KMS-11 (cell line): ENCODE data around the gene DIAPH1.

Source experiments
- H2AFZ ChIP-seq: fragments of 200-600 bp; sonication (generic); 2 replicates; pipeline ENCODE4 v1.6.1; 2016; ENCODE audit warnings: antibody characterized with exemption, mixed run types, low read depth
- H3K27ac ChIP-seq: fragments of 200-600 bp; sonication (generic); 2 replicates; pipeline ENCODE4 v1.6.1; 2016; ENCODE audit warnings: mild to moderate bottlenecking, mixed run types
- H3K27me3 ChIP-seq: fragments of 200-600 bp; sonication (generic); 2 replicates; pipeline ENCODE4 v1.6.1; 2017; ENCODE audit warnings: mild to moderate bottlenecking, low read depth, mixed run types, moderate library complexity; ENCODE audit not compliant: insufficient read depth
- H3K36me3 ChIP-seq: fragments of 200-600 bp; sonication (generic); 2 replicates; pipeline ENCODE4 v1.6.1; 2017; ENCODE audit warnings: mild to moderate bottlenecking, mixed run types; ENCODE audit not compliant: insufficient read depth
- H3K4me1 ChIP-seq: fragments of 200-600 bp; sonication (generic); 2 replicates; pipeline ENCODE4 v1.6.1; 2016; ENCODE audit warnings: mild to moderate bottlenecking, low read depth, mixed run types; ENCODE audit not compliant: poor library complexity, severe bottlenecking
- H3K4me2 ChIP-seq: fragments of 200-600 bp; sonication (generic); 2 replicates; pipeline ENCODE4 v1.7.0; 2016; ENCODE audit warnings: mild to moderate bottlenecking, mixed run types
- H3K4me3 ChIP-seq: fragments of 200-600 bp; sonication (generic); IDR thresholded peaks from 2 replicates; pipeline ENCODE4 v1.6.1; 2017; ENCODE audit warnings: low read depth, low read length, mixed read lengths; ENCODE audit not compliant: insufficient read depth
- H3K79me2 ChIP-seq: fragments of 200-600 bp; sonication (generic); 2 replicates; pipeline ENCODE4 v1.6.1; 2016; ENCODE audit warnings: low read depth, mixed run types; ENCODE audit not compliant: insufficient read depth
- H3K9ac ChIP-seq: fragments of 200-600 bp; sonication (generic); 2 replicates; pipeline ENCODE4 v1.6.1; 2016; ENCODE audit warnings: mild to moderate bottlenecking, mixed run types
- H4K20me1 ChIP-seq: fragments of 200-600 bp; sonication (generic); 2 replicates; pipeline ENCODE4 v1.6.1; 2016; ENCODE audit warnings: mild to moderate bottlenecking, mixed run types; ENCODE audit not compliant: insufficient read depth
- TF ChIP-seq, protein P1 (sequence below): fragments of 200-600 bp; sonication (generic); conservative IDR thresholded peaks from 2 replicates; pipeline ENCODE4 v1.6.1; 2017; ENCODE audit warnings: low read depth, mild to moderate bottlenecking, antibody characterized with exemption, low read length, moderate library complexity, mixed read lengths

The DIAPH1 gene

DNA sequence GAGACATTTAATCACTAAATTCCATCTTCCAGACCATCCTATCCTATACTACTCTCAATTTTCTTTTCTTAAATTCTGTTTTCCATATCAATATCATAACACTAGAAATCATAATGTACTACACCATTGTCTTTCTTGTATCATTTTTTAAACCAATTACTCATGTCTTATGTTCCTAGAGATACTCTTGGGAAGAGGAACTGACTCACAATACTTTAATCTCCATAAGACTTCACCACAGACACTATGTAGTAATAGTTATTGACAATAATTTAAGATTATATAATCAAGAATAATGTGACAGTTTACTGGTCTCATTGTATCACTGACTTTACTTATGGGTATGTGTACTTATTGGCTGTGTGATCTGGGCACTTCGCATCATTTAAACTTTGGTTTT, 86.1 kb downstream of the DIAPH1 start:
- Histone ChIP-seq H3K4me2 (no peak overlapping the region), H3K36me3 (peaks cover 5% of the 10 kb centered on the region; the same call in 1 of the 2 replicates), H2AFZ (no peak overlapping the region), H3K4me3 (no peak overlapping the region), H3K27ac (no peak overlapping the region), H4K20me1 (no peaks in the 10 kb centered on the region), H3K79me2 (no peaks in the 10 kb centered on the region), H3K27me3 (no peaks in the 10 kb centered on the region), H3K4me1 (no peaks in the 10 kb centered on the region), H3K9ac (no peak overlapping the region)
- TF ChIP-seq, protein P1, sequence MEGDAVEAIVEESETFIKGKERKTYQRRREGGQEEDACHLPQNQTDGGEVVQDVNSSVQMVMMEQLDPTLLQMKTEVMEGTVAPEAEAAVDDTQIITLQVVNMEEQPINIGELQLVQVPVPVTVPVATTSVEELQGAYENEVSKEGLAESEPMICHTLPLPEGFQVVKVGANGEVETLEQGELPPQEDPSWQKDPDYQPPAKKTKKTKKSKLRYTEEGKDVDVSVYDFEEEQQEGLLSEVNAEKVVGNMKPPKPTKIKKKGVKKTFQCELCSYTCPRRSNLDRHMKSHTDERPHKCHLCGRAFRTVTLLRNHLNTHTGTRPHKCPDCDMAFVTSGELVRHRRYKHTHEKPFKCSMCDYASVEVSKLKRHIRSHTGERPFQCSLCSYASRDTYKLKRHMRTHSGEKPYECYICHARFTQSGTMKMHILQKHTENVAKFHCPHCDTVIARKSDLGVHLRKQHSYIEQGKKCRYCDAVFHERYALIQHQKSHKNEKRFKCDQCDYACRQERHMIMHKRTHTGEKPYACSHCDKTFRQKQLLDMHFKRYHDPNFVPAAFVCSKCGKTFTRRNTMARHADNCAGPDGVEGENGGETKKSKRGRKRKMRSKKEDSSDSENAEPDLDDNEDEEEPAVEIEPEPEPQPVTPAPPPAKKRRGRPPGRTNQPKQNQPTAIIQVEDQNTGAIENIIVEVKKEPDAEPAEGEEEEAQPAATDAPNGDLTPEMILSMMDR, result no peak

DNA sequence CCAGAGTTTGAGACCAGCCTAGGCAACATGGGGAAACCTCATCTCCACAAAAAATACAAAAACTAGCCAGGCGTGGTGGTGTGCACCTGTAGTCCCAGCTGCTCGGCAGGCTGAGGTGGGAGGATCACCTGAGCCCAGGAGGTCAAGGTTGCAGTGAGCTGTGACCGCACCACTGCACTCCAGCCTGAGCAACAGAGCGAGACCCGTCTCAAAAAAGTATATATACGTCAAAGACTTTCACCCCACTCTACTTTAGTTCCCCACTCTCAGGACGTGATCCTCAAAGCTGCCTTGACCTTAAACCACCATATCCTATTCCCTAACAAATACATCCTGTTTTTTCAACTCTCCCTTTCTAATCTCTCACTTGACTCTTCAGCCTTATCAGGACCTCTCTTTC, 88.9 kb downstream of the DIAPH1 start:
- no peaks in the 10 kb centered on the region for H3K79me2 ChIP-seq
- H3K27ac ChIP-seq, result no peak overlapping the region
- H3K4me3 ChIP-seq, result no peak overlapping the region
- H3K36me3 ChIP-seq, result peaks cover 5% of the 10 kb centered on the region; the same call in 1 of the 2 replicates
- no peaks in the 10 kb centered on the region for H4K20me1 ChIP-seq
- TF ChIP-seq, protein P1, result no peak
- H3K4me1 ChIP-seq, result peaks cover 2% of the 10 kb centered on the region
- no peak overlapping the region for H2AFZ ChIP-seq
- no peaks in the 10 kb centered on the region for H3K27me3 ChIP-seq
- no peak overlapping the region for H3K9ac ChIP-seq
- no peak overlapping the region for H3K4me2 ChIP-seq

DNA sequence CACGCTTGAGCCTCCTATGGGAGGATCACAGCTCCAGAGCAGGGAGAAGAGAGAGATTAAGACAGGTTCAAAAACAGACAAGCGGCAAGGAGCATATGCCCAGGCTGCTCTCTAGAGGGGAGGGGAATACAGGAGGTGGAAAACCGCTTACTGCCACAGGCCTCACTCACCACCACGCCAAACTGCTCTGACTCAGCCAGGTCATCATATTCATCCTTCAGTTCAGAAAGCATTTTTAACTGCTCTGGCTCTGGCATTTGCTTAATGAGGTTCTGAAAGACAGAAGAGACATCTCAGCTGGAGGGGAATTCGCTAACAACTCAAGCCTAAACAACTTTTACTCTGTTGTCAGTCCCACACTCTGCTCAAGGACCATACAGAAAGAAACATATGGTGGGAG, 89.8 kb downstream of the DIAPH1 start:
- Histone ChIP-seq H3K36me3 (peaks cover 2% of the 10 kb centered on the region; the same call in 1 of the 2 replicates), H4K20me1 (no peaks in the 10 kb centered on the region), H3K79me2 (no peaks in the 10 kb centered on the region), H3K27me3 (no peaks in the 10 kb centered on the region), H3K9ac (no peak overlapping the region), H3K4me3 (no peak overlapping the region), H3K27ac (no peak overlapping the region), H2AFZ (no peak overlapping the region), H3K4me1 (peaks cover 6% of the 10 kb centered on the region), H3K4me2 (no peak overlapping the region)
- TF ChIP-seq, protein P1, result no peak

DNA sequence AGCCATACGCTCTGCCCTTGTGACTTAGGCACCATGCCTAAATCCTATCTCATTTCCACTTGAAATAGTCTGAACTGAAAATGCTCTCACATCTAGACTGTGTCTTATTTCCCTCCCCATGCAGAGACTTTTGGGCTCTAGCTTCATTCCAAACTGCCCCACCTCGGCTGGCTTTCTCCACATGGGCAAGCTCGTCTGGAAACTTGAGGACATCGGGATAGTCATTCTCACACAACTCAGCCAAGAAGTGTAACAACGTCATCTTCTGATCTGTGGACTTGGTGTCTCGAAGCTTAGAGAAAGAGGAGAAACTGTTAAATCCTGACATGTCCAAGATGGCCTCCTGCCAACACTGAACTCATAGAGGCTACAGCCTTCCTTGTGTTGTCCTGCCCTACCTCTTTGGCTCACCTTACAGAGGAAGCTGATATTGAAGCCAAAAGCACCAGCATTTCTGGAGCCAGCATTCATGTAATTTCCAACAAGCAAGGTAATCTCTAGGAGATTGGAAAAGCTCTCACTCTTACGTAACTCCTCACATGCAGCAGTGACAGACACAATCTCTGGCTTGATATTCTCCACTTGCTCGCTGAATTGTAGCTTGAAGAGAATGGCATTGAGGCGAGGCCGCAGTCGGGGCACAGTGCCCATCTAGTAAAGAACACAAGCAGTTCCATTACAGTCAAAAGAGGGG, 90.4 kb downstream of the DIAPH1 start:
- Histone ChIP-seq H3K36me3 (no peaks in the 10 kb centered on the region; the same call in 1 of the 2 replicates), H3K79me2 (no peaks in the 10 kb centered on the region), H4K20me1 (no peaks in the 10 kb centered on the region), H3K4me1 (peaks cover 6% of the 10 kb centered on the region), H3K4me3 (no peak overlapping the region), H3K27me3 (no peaks in the 10 kb centered on the region), H3K9ac (no peak overlapping the region), H3K4me2 (no peak overlapping the region), H3K27ac (no peak overlapping the region), H2AFZ (no peak overlapping the region)
- TF ChIP-seq, protein P1, result no peak
